ENCODE results near the gene UPK1B.

DNA sequence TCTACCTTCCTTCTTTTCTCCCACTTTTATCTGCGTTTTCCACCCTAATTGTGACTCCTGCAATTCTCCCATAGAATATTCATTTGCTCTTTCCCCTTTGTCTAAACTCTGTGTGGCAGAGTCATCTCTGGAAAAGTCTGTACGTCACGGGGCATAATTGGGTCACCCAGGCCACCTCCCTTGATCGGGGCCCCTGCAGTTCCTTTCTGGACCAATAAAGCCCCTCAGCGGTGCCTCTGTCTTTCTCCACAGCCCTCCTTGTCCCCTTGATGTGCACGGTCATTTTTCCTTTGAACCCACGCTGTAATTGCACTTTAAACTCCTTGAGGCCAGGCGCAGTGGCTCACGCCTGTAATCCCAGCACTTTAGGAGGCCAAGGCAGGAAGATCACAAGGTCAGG is 10.7 kb downstream of the UPK1B start:
- TF ChIP-seq, protein P1, sequence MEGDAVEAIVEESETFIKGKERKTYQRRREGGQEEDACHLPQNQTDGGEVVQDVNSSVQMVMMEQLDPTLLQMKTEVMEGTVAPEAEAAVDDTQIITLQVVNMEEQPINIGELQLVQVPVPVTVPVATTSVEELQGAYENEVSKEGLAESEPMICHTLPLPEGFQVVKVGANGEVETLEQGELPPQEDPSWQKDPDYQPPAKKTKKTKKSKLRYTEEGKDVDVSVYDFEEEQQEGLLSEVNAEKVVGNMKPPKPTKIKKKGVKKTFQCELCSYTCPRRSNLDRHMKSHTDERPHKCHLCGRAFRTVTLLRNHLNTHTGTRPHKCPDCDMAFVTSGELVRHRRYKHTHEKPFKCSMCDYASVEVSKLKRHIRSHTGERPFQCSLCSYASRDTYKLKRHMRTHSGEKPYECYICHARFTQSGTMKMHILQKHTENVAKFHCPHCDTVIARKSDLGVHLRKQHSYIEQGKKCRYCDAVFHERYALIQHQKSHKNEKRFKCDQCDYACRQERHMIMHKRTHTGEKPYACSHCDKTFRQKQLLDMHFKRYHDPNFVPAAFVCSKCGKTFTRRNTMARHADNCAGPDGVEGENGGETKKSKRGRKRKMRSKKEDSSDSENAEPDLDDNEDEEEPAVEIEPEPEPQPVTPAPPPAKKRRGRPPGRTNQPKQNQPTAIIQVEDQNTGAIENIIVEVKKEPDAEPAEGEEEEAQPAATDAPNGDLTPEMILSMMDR (IDR thresholded peaks at IDR 0.05), result no peak
- TF ChIP-seq POLR2A (IDR thresholded peaks at IDR 0.05), result no peak

All from body of pancreas (tissue), 4 donors.